ENCODE measurements around the gene GLIS1. TPM values are rescaled to one million over a fixed set of nuclear protein-coding genes. Genes with fewer than 3 reads are reported as not detected.

The GLIS1 gene
- total and polyA plus RNA-seq, 2 of the 8 experiments (the other 6 are each of a cell fraction or from before 2014, with no cell fraction given), result 0.15 to 0.22 TPM

- POLR2A ChIA-PET (ENCODE audit: partially characterized antibody), result interaction anchor here (2.7 kb wide), 1 partner anchor 10 kb away, joined by 9 read pairs; no protein-coding TSS in a partner anchor
- H3K4me2 ChIP-seq (ENCODE audit: insufficient read depth in 1 of 2, low read depth in 2 of 2, low read length in 2 of 2), result no peak overlapping the region
- FAIRE-seq (no peak), DNase-seq (ENCODE audit: low read depth in 1 of 2, low spot score in 2 of 2) (no peak)
- H2BK120ac ChIP-seq (replicated peaks; ENCODE audit: low read depth, low read length), result no peak overlapping the region
- no peak overlapping the region for H2BK12ac ChIP-seq (ENCODE audit: low read depth, low read length)
- H3K27ac ChIP-seq (ENCODE audit: low read depth, low read length), result no peak overlapping the region
- H3K18ac ChIP-seq (ENCODE audit: extremely low read depth, low read length), result no peak overlapping the region
- no peak overlapping the region for H3K4me3 ChIP-seq (ENCODE audit: extremely low read depth in 1 of 4, insufficient read depth in 2 of 4, low read depth in 3 of 4, low read length in 4 of 4)
- no peaks in the 10 kb centered on the region; a peak in 2 of 7 replicates for H3K4me1 ChIP-seq (replicated peaks in 1 of 4; ENCODE audit: control insufficient read depth in 3 of 4, insufficient read depth in 4 of 4, low read length in 3 of 4)
- TF ChIP-seq BRCA1 (IDR thresholded peaks at IDR 0.05; ENCODE audit: low read depth, low read length) (no peak), TBP (IDR thresholded peaks at IDR 0.05; ENCODE audit: low read depth, low read length) (no peak), CTCF (IDR thresholded peaks at IDR 0.05; ENCODE audit: control extremely low read depth in 1 of 3, insufficient read depth in 1 of 3, low read depth in 1 of 3, low read length in 3 of 3) (peak in 1 of 3 experiments; percentile 6; a peak in 1 of 4 replicates)
- no peak overlapping the region for H2BK15ac ChIP-seq (ENCODE audit: low read length)
- H4K91ac ChIP-seq (replicated peaks; ENCODE audit: insufficient read length, low read length), result no peak overlapping the region
- no peaks in the 10 kb centered on the region for H3K79me2 ChIP-seq (ENCODE audit: control insufficient read depth in 1 of 2, insufficient read depth in 2 of 2, low read length in 2 of 2)
- H3K9me3 ChIP-seq (ENCODE audit: insufficient read depth in 2 of 2, low read depth in 1 of 2, low read length in 1 of 2), result no peaks in the 10 kb centered on the region
- no peak overlapping the region for H2BK20ac ChIP-seq (ENCODE audit: low read length)
- no peaks in the 10 kb centered on the region; a peak in 1 of 7 replicates for H3K27me3 ChIP-seq (replicated peaks in 1 of 4; ENCODE audit: control insufficient read depth in 3 of 4, extremely low read depth in 1 of 4, insufficient read depth in 3 of 4, low read length in 3 of 4)
- H3K9ac ChIP-seq (replicated peaks in 1 of 4; ENCODE audit: extremely low read depth in 1 of 4, low read depth in 3 of 4, low read length in 3 of 4), result no peak overlapping the region
- no peak overlapping the region for H2BK5ac ChIP-seq (ENCODE audit: low read depth, low read length)
- H3K79me1 ChIP-seq (ENCODE audit: low read depth, low read length), result no peaks in the 10 kb centered on the region; the same call in 1 of the 2 replicates
- H3K23ac ChIP-seq (ENCODE audit: insufficient read length), result no peak overlapping the region
- H3K23me2 ChIP-seq (ENCODE audit: low read depth, low read length), result no peaks in the 10 kb centered on the region
- no peak overlapping the region for H4K5ac ChIP-seq (ENCODE audit: insufficient read length, low read depth, low read length)
- CTCF ChIA-PET (ENCODE audit: partially characterized antibody), result interaction anchor here (0.6 to 3.1 kb wide), 10 partner anchors 9 to 988 kb away, joined by 3 to 13 read pairs (median 4); no protein-coding TSS in a partner anchor
- H2AK5ac ChIP-seq (ENCODE audit: low read depth, low read length), result no peak overlapping the region
- no peak overlapping the region for H2AFZ ChIP-seq (ENCODE audit: low read length)
- no peaks in the 10 kb centered on the region for H3K36me3 ChIP-seq (ENCODE audit: control insufficient read depth in 2 of 4, insufficient read depth in 4 of 4, low read length in 3 of 4)
- no peak overlapping the region for H4K8ac ChIP-seq (ENCODE audit: extremely low read depth, insufficient read depth, low read length)
- WGBS, 2 experiments (ENCODE audit: extremely low coverage in 1 of 2, insufficient coverage in 1 of 2, insufficient read length in 1 of 2, insufficient replicate concordance in 2 of 2, low coverage in 1 of 2, low lambda C conversion rate in 2 of 2, missing lambda C conversion rate in 1 of 2), result 92% methylated on average over 7 of the region's 7 CpGs; no CpG with 5 or more reads in 1 of the 2 experiments
- no peak overlapping the region for H3K14ac ChIP-seq (ENCODE audit: insufficient read length)
- no peak overlapping the region for H3K4ac ChIP-seq (replicated peaks; ENCODE audit: insufficient read length, low read depth, low read length)
- no peaks in the 10 kb centered on the region for H4K20me1 ChIP-seq (replicated peaks in 1 of 2; ENCODE audit: control insufficient read depth in 1 of 2, insufficient read depth in 2 of 2, low read length in 2 of 2)
- no peak overlapping the region for H3K56ac ChIP-seq (replicated peaks; ENCODE audit: insufficient read length, low read depth, low read length)
These were observed 85.8 kb downstream of the GLIS1 start for GRCh38 chr1:53653200-53653575.

All from H1 (cell line).